BJ (cell line): ENCODE results near the gene DNAH6. TPM values are rescaled to one million over a fixed set of nuclear protein-coding genes. Genes with fewer than 3 reads are reported as not detected.

Experiments used
- CTCF ChIA-PET: fragments of 350-600 bp; formaldehyde crosslinking; extraction: SDS; loops from one replicate; lab custom pipeline; 2021; ENCODE audit warnings: antibody characterized with exemption, inconsistent platforms; lab: Yijun Ruan, JAX
- POLR2A ChIA-PET: fragments of 300-600 bp; sonication (Branson Sonifier 250); formaldehyde crosslinking; extraction: SDS; loops from one replicate; lab custom pipeline; 2021; ENCODE audit warnings: antibody characterized with exemption; lab: Charles Lee
- DNase-seq: peaks from one replicate; pipeline ENCODE4 v3.0.0-alpha.2; 2011; ENCODE audit warnings: low read depth
- H3K27me3 ChIP-seq: 2 replicates; pipeline ENCODE4 v1.6.0; 2011; ENCODE audit warnings: low read length; ENCODE audit not compliant: control insufficient read depth, insufficient read depth
- H3K36me3 ChIP-seq: 2 replicates; pipeline ENCODE4 v1.5.1; 2011; ENCODE audit warnings: low read length; ENCODE audit not compliant: control insufficient read depth, insufficient read depth
- H3K4me3 ChIP-seq: 2 replicates; pipeline ENCODE4 v1.5.1; 2011; ENCODE audit warnings: low read depth, mild to moderate bottlenecking, control low read depth, low read length
- CTCF ChIP-seq: IDR thresholded peaks from 2 replicates; pipeline ENCODE4 v1.5.1; 2011; ENCODE audit warnings: low read depth, mild to moderate bottlenecking, control low read depth, inconsistent platforms, low read length, moderate library complexity; ENCODE audit not compliant: insufficient read depth
- polyA plus RNA-seq: library from polyadenylated mRNA; depleted of rRNA; stranded (reverse); fragments of >200 nt; gene quantifications from 2 replicates; pipeline ENCODE4 v1.2.3, GENCODE V29; 2011

The DNAH6 gene
- polyA plus RNA-seq, 1 experiment: 0.01 TPM

DNA sequence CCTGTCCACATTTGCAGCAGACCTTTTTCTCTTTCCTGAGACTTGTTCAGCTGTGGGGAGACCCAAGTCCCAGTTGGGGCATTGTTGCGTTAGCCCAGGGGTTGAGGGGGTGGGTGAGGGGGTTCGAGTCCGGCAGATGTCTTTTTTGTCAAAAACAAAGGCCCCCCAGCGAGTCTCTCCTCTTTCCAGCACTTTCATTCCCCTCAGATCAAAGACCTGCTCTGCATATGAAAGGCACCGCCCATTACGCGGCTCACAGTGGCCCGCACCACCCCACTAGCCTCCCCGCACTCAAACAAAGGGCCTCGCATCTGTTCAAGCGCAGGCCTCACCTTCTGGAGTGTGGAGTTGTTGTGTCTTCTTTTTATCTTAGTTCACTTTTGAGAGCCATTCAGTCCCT lies 339.4 kb downstream of the DNAH6 start:
- H3K36me3 ChIP-seq: no peaks in the 10 kb centered on the region
- H3K4me3 ChIP-seq: no peak overlapping the region
- DNase-seq: no peak
- TF ChIP-seq CTCF: no peak
- POLR2A ChIA-PET: no interaction called here
- no peaks in the 10 kb centered on the region; the same call in 1 of the 2 replicates for H3K27me3 ChIP-seq
- CTCF ChIA-PET: no interaction called here

- CTCF ChIA-PET: interaction anchor here (0.6 to 1.5 kb wide), 2 partner anchors 19 to 176 kb away, joined by 3 read pairs; no protein-coding TSS in a partner anchor
- no peaks in the 10 kb centered on the region; the same call in 1 of the 2 replicates for H3K27me3 ChIP-seq
- DNase-seq: no peak
- POLR2A ChIA-PET: no interaction called here
- TF ChIP-seq CTCF: no peak
- H3K36me3 ChIP-seq: no peaks in the 10 kb centered on the region
- no peak overlapping the region for H3K4me3 ChIP-seq
Measured at GRCh38 chr2:84856787-84857186, 340.5 kb downstream of the DNAH6 start.

DNA sequence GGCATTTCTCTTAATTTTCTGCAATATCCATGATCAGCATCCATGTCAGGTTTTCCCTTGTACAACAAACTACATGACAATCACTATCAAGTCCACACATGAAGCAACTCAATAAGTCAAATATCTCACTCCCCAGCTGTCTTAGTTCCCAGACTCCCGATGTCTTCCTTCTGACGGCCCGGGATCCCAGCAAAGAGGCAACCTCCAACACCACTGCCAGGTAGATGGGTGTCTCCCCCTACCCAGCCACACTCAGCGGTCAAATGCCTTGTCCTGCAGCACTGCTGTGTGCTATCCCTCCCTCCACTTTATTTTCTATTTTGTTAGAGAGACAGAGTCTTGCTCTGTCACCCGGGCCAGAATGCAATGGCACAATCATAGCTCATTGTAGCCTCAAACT lies 341.3 kb downstream of the DNAH6 start:
- no peak for DNase-seq
- POLR2A ChIA-PET: no interaction called here
- Histone ChIP-seq H3K27me3 (no peaks in the 10 kb centered on the region; the same call in 1 of the 2 replicates), H3K4me3 (no peak overlapping the region), H3K36me3 (no peaks in the 10 kb centered on the region)
- no peak for TF ChIP-seq CTCF
- CTCF ChIA-PET: interaction anchor here (1.1 to 1.7 kb wide), 7 partner anchors 8 to 360 kb away, joined by 3 to 6 read pairs (median 4); no protein-coding TSS in a partner anchor

DNA sequence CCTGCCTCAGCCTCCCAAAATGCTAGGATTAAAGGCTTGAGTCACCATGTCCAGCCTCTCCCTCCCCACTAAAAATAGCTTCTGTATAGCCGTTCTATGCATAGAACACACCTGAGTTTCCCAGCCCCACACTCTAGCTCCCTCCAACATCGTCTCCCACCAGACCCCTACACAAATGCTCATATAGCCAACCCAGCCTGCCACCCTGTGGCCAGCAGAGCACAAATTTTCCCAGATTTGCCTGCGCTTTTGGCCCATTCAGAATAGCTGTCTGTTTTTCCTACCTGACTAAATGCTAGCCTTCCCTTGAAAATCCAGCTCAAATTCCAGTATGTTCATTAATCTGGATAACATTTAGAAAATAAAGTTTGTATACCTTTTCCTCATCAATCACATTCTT lies 341.8 kb downstream of the DNAH6 start:
- POLR2A ChIA-PET: no interaction called here
- DNase-seq: no peak
- Histone ChIP-seq H3K27me3 (no peaks in the 10 kb centered on the region; the same call in 1 of the 2 replicates), H3K4me3 (no peak overlapping the region), H3K36me3 (no peaks in the 10 kb centered on the region)
- TF ChIP-seq CTCF: peak; percentile 35; the same call in 1 of the 2 replicates
- CTCF ChIA-PET: interaction anchor here (1.1 to 1.7 kb wide), 7 partner anchors 9 to 361 kb away, joined by 3 to 6 read pairs (median 4); no protein-coding TSS in a partner anchor

DNA sequence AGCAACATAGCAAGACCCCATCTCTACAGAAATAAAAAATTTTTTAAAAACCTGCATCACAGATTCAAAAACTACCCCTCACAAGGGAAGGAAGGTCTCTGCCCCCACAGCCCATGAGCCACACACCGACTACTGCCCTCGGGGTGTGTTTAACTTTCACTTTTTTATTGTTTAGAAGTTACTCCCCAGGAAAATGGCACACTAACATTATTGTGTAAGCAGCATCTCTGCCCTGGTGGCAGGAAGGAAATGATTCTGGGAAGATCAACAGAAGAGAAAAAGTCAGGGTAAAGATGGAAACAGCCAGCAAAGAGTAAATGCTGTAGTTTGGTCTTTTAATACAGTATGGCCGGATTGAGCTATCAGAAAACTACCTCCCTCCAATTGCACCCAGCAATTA lies 342.6 kb downstream of the DNAH6 start:
- CTCF ChIA-PET: interaction anchor here (1.6 to 1.7 kb wide), 2 partner anchors 204 to 362 kb away, joined by 6 read pairs; no protein-coding TSS in a partner anchor
- no peak for DNase-seq
- no peaks in the 10 kb centered on the region; the same call in 1 of the 2 replicates for H3K27me3 ChIP-seq
- no peak for TF ChIP-seq CTCF
- H3K4me3 ChIP-seq: no peak overlapping the region
- POLR2A ChIA-PET: no interaction called here
- H3K36me3 ChIP-seq: no peaks in the 10 kb centered on the region
